Adipose tissue (tissue), 3 donors: Measurements from ENCODE around the gene COG3. TPM values are rescaled to one million over a fixed set of nuclear protein-coding genes. Genes with fewer than 3 reads are reported as not detected.

Experiments
- H3K27ac ChIP-seq: one replicate; pipeline ENCODE4 v1.5.1; 2013; ENCODE audit warnings: low read depth, low read length
- WGBS, 3 donors: extraction: QIAGEN DNeasy Blood & Tissue Kit; methylation state at CpG; one replicate each; pipeline ENCODE4 v1.1.7; 2013; 5-methylcytosine and 5-hydroxymethylcytosine counted together
- polyA plus RNA-seq, 3 donors: library from polyadenylated mRNA; stranded (reverse); fragments of 200-250 nt; gene quantifications; one replicate each; pipeline ENCODE4 v1.2.3, GENCODE V29; 2013
- donor health status: healthy with polysubstance abuse.
- donor health status: Bipolar disorder and iron deficiency.
- donor health status: healthy.

The COG3 gene
- polyA plus RNA-seq, 3 donors: 11.1 to 15.4 (median 11.6) TPM

- 91 to 99% (median 97%) methylated on average over 2 of the region's 2 CpGs for WGBS, 3 donors
- no peak overlapping the region for H3K27ac ChIP-seq
These were observed 71.5 kb downstream of the COG3 start for GRCh38 chr13:45536224-45536623.

- 75 to 85% (median 83%) methylated on average over 1 of the region's 1 CpG for WGBS, 3 donors
- no peak overlapping the region for H3K27ac ChIP-seq
These were observed 72.8 kb downstream of the COG3 start for GRCh38 chr13:45537516-45537915.

GRCh38 chr13:45538382-45538781, 73.6 kb downstream of the COG3 start:
- WGBS, 3 donors: 75 to 96% (median 80%) methylated on average over 2 of the region's 2 CpGs
- no peak overlapping the region for H3K27ac ChIP-seq

GRCh38 chr13:45540195-45540594, 75.5 kb downstream of the COG3 start:
- H3K27ac ChIP-seq: no peak overlapping the region
- 76 to 90% (median 84%) methylated on average over 6 of the region's 6 CpGs for WGBS, 3 donors

- WGBS, 3 donors: 87 to 91% (median 91%) methylated on average over 10 of the region's 10 CpGs
These were observed 76.1 kb downstream of the COG3 start for GRCh38 chr13:45540864-45541263.

GRCh38 chr13:45541806-45542205, 77.1 kb downstream of the COG3 start:
- H3K27ac ChIP-seq: no peak overlapping the region
- 90 to 95% (median 93%) methylated on average over 11 of the region's 11 CpGs for WGBS, 3 donors

More at GRCh38 chr13:45540864-45541263, 76.1 kb downstream of the COG3 start:
- H3K27ac ChIP-seq: no peak overlapping the region

GRCh38 chr13:45542391-45542790, 77.7 kb downstream of the COG3 start:
- no peak overlapping the region for H3K27ac ChIP-seq
- 83 to 89% (median 89%) methylated on average over 8 of the region's 8 CpGs for WGBS, 3 donors

GRCh38 chr13:45542878-45543277, 78.1 kb downstream of the COG3 start:
- H3K27ac ChIP-seq: no peak overlapping the region
- 71 to 89% (median 86%) methylated on average over 5 of the region's 5 CpGs for WGBS, 3 donors

- 74 to 92% (median 84%) methylated on average over 2 of the region's 2 CpGs for WGBS, 3 donors
- H3K27ac ChIP-seq: no peak overlapping the region
These were observed 79.8 kb downstream of the COG3 start for GRCh38 chr13:45544520-45544919.

- 67 to 79% (median 68%) methylated on average over 6 of the region's 6 CpGs for WGBS, 3 donors
These were observed 81.1 kb downstream of the COG3 start for GRCh38 chr13:45545686-45546409.

GRCh38 chr13:45546410-45546765, 81.6 kb downstream of the COG3 start:
- no peak overlapping the region for H3K27ac ChIP-seq
- WGBS, 3 donors: 81 to 87% (median 82%) methylated on average over 8 of the region's 8 CpGs

More at GRCh38 chr13:45545686-45546409, 81.1 kb downstream of the COG3 start:
- no peak overlapping the region for H3K27ac ChIP-seq

GRCh38 chr13:45548281-45548680, 83.5 kb downstream of the COG3 start:
- no peak overlapping the region for H3K27ac ChIP-seq
- WGBS, 3 donors: 60 to 66% (median 63%) methylated on average over 6 of the region's 6 CpGs

- no peak overlapping the region for H3K27ac ChIP-seq
- 81 to 92% (median 86%) methylated on average over 4 of the region's 4 CpGs for WGBS, 3 donors
These were observed 89.9 kb downstream of the COG3 start for GRCh38 chr13:45554604-45555109.

- no peak overlapping the region for H3K27ac ChIP-seq
- WGBS, 3 donors: 41 to 61% (median 51%) methylated on average over 3 of the region's 3 CpGs
These were observed 99.5 kb downstream of the COG3 start for GRCh38 chr13:45564133-45564776.

- H3K27ac ChIP-seq: no peak overlapping the region
These were observed 100.6 kb downstream of the COG3 start for GRCh38 chr13:45565331-45565730.

- 83 to 89% (median 89%) methylated on average over 16 of the region's 16 CpGs for WGBS, 3 donors
- no peak overlapping the region for H3K27ac ChIP-seq
These were observed 110.5 kb downstream of the COG3 start for GRCh38 chr13:45575146-45575829.

GRCh38 chr13:45575830-45576180, 111.1 kb downstream of the COG3 start:
- no peak overlapping the region for H3K27ac ChIP-seq
- 56 to 79% (median 66%) methylated on average over 1 of the region's 1 CpG for WGBS, 3 donors

GRCh38 chr13:45576466-45576865, 111.7 kb downstream of the COG3 start:
- H3K27ac ChIP-seq: no peak overlapping the region
- WGBS, 3 donors: 62 to 84% (median 81%) methylated on average over 4 of the region's 4 CpGs

- 45 to 60% (median 47%) methylated on average over 3 of the region's 3 CpGs for WGBS, 3 donors
- no peak overlapping the region for H3K27ac ChIP-seq
These were observed 117.8 kb downstream of the COG3 start for GRCh38 chr13:45582408-45583076.
